Bronchial epithelial cell (primary cell): ENCODE results near the gene PIGZ. TPM values are rescaled to one million over a fixed set of nuclear protein-coding genes. Genes with fewer than 3 reads are reported as not detected.
A peak's percentile ranks its signal among the peaks of the same experiment; 100 is the strongest.
"Not testable (repeated sequence)": the region's sequence is repeated elsewhere in the genome, so short reads cannot be mapped to it uniquely, and the experiment has no call there.

Experiments used
- DNase-seq: peaks from one replicate; pipeline ENCODE4 v3.0.0-alpha.2; 2010; ENCODE audit warnings: low read depth
- FAIRE-seq: peaks from 2 replicates; lab custom pipeline; 2011; peaks lifted over from hg19 to GRCh38; lab: Jason Lieb, UNC
- H3K27me3 ChIP-seq: 2 replicates; pipeline ENCODE4 v1.5.1; 2011; ENCODE audit warnings: low read length; ENCODE audit not compliant: control insufficient read depth, insufficient read depth
- H3K36me3 ChIP-seq: 2 replicates; pipeline ENCODE4 v1.5.1; 2011; ENCODE audit warnings: low read length; ENCODE audit not compliant: control insufficient read depth, insufficient read depth
- H3K4me3 ChIP-seq: 2 replicates; pipeline ENCODE4 v1.5.1; 2011; ENCODE audit warnings: mild to moderate bottlenecking, low read depth, low read length, control low read depth
- CTCF ChIP-seq: IDR thresholded peaks from 2 replicates; pipeline ENCODE4 v1.5.1; 2011; ENCODE audit warnings: mild to moderate bottlenecking, moderate library complexity, low read length, control low read depth, inconsistent platforms; ENCODE audit not compliant: insufficient read depth, severe bottlenecking
- total RNA-seq: library from RNA; depleted of rRNA; stranded (reverse); fragments of >200 nt; gene quantifications from 2 replicates; pipeline ENCODE4 v1.2.1, GENCODE V29; 2014

Gene PIGZ
- total RNA-seq, 1 donor from 2014 or later: 1.6 TPM

GRCh38 chr3:196947136-196947859 is 21.3 kb downstream of the PIGZ start:
- Histone ChIP-seq H3K4me3 (no peak overlapping the region), H3K27me3 (no peaks in the 10 kb centered on the region), H3K36me3 (no peaks in the 10 kb centered on the region)
- DNase-seq: no peak
- TF ChIP-seq CTCF: peak; percentile 20
- no peak for FAIRE-seq

- H3K4me3 ChIP-seq, H3K27me3 ChIP-seq, FAIRE-seq, H3K36me3 ChIP-seq, DNase-seq: not testable (repeated sequence)
Measured at GRCh38 chr3:196944037-196944790, 24.4 kb downstream of the PIGZ start.

- TF ChIP-seq CTCF: no peak
- DNase-seq: peak; percentile 30
- Histone ChIP-seq H3K4me3 (peak overlapping the region; percentile 99), H3K36me3 (peaks cover 5% of the 10 kb centered on the region), H3K27me3 (no peaks in the 10 kb centered on the region)
- FAIRE-seq: no peak
Measured at GRCh38 chr3:196942915-196943277, 25.7 kb downstream of the PIGZ start.

GRCh38 chr3:196942226-196942914 is 26.3 kb downstream of the PIGZ start, which contains the start of gene NCBP2:
Gene NCBP2 (minus strand): TSS chr3:196942528. CDS start chr3:196942503, 25 bp downstream.
- peak; percentile 82 for TF ChIP-seq CTCF
- DNase-seq (peak; percentile 93), FAIRE-seq (no peak)
- Histone ChIP-seq H3K27me3 (no peaks in the 10 kb centered on the region), H3K4me3 (peak within 1 kb of the TSS; percentile 99), H3K36me3 (peaks cover 10% of the 10 kb centered on the region)

- no peak for TF ChIP-seq CTCF
- DNase-seq (peak; percentile 32), FAIRE-seq (no peak)
- H3K36me3 ChIP-seq: peaks cover 14% of the 10 kb centered on the region
- H3K4me3 ChIP-seq: peak overlapping the region; percentile 99
- H3K27me3 ChIP-seq: no peaks in the 10 kb centered on the region
Measured at GRCh38 chr3:196941729-196942225, 26.9 kb downstream of the PIGZ start.

- no peak for DNase-seq
- Histone ChIP-seq H3K36me3 (peaks cover 26% of the 10 kb centered on the region), H3K4me3 (no peak overlapping the region), H3K27me3 (no peaks in the 10 kb centered on the region)
- FAIRE-seq: no peak
- no peak for TF ChIP-seq CTCF
Measured at GRCh38 chr3:196938576-196938975, 30.1 kb downstream of the PIGZ start.
